Osteoblast (primary cell): ENCODE results near the gene ASTN2. TPM values are rescaled to one million over a fixed set of nuclear protein-coding genes. Genes with fewer than 3 reads are reported as not detected.

ENCODE experiments used
- DNase-seq: peaks from one replicate; pipeline ENCODE4 v3.0.0; 2011; ENCODE audit warnings: low spot score, mixed read lengths; ENCODE audit not compliant: insufficient read length; ENCODE audit errors: missing footprints
- H2AFZ ChIP-seq: 2 replicates; pipeline ENCODE4 v1.6.0; 2011; ENCODE audit warnings: mild to moderate bottlenecking, low read length
- H3K27ac ChIP-seq: 2 replicates; pipeline ENCODE4 v1.5.1; 2011; ENCODE audit warnings: mild to moderate bottlenecking, low read depth, low read length, moderate library complexity
- H3K27me3 ChIP-seq: 2 replicates; pipeline ENCODE4 v1.6.0; 2012; ENCODE audit warnings: mild to moderate bottlenecking, control low read depth, inconsistent platforms, low read length, moderate library complexity; ENCODE audit not compliant: insufficient read depth
- H3K36me3 ChIP-seq: 2 replicates; pipeline ENCODE4 v1.5.1; 2011; ENCODE audit warnings: mild to moderate bottlenecking, low read length, control low read depth, moderate library complexity; ENCODE audit not compliant: insufficient read depth
- H3K4me1 ChIP-seq: 2 replicates; pipeline ENCODE4 v1.5.1; 2011; ENCODE audit warnings: mild to moderate bottlenecking, low read length, control low read depth, moderate library complexity; ENCODE audit not compliant: insufficient read depth
- H3K4me2 ChIP-seq: 2 replicates; pipeline ENCODE4 v1.6.0; 2011; ENCODE audit warnings: mild to moderate bottlenecking, low read length; ENCODE audit not compliant: insufficient read depth
- H3K4me3 ChIP-seq: fragments of 200-600 bp; sonication (generic); 3 replicates; pipeline ENCODE4 v1.5.1; 2012; ENCODE audit warnings: mild to moderate bottlenecking, low read length, inconsistent platforms; ENCODE audit not compliant: insufficient read depth
- H3K79me2 ChIP-seq: 2 replicates; pipeline ENCODE4 v1.6.0; 2012; ENCODE audit warnings: mild to moderate bottlenecking, low read length, control low read depth, inconsistent platforms; ENCODE audit not compliant: insufficient read depth
- H3K9me3 ChIP-seq: 2 replicates; pipeline ENCODE4 v1.5.1; 2011; ENCODE audit warnings: low read depth, low read length, control low read depth
- H4K20me1 ChIP-seq: 2 replicates; pipeline ENCODE4 v1.6.0; 2012; ENCODE audit warnings: mild to moderate bottlenecking, low read length, control low read depth; ENCODE audit not compliant: insufficient read depth
- total RNA-seq: library from RNA; depleted of rRNA; stranded (reverse); fragments of >200 nt; gene quantifications from 2 replicates; pipeline ENCODE4 v1.2.3, GENCODE V29; 2012
- TF ChIP-seq, protein P1 (sequence below): IDR thresholded peaks from 2 replicates; pipeline ENCODE4 v1.5.1; 2011; ENCODE audit warnings: mild to moderate bottlenecking, low read depth, low read length, moderate library complexity; ENCODE audit errors: extremely low read depth

The ASTN2 gene
- total RNA-seq, 1 donor = 4.7 TPM

DNA sequence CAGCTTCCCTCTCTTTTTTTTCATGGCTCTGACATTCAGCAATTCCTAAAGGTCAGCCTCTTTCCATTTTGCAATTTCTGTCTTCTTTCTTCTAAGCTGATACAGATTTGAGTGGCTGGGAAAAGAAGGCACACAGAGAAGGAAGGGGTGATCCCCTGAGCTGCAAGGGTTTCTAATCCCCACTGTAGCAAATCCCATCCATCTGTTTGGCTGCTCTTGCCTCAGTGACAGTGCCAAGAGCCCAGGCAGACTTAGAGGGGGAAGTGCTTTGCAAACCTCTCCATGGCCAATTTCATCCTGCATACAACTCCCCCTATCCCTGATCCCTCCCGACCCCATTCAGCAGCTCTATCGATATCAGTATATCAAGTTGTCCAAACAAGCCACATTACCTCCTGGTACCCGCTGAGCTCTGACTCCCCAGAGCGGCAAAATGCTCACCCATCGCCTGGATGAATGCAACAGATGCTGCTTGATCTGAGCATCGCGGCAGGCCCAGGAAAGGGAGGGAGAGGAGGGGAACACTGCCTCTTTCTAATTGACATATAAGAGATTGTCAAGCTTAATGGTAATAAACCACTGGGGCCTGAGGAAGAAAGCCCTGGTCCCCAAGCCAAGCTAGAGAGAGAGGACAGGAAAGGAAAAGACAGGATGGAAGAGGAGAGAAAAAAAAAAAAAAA lies 268.9 kb downstream of the ASTN2 start:
- H3K27ac ChIP-seq = no peak overlapping the region
- H3K4me3 ChIP-seq = no peak overlapping the region
- no peak for DNase-seq
- no peak overlapping the region for H2AFZ ChIP-seq
- no peaks in the 10 kb centered on the region for H3K9me3 ChIP-seq
- TF ChIP-seq, protein P1, sequence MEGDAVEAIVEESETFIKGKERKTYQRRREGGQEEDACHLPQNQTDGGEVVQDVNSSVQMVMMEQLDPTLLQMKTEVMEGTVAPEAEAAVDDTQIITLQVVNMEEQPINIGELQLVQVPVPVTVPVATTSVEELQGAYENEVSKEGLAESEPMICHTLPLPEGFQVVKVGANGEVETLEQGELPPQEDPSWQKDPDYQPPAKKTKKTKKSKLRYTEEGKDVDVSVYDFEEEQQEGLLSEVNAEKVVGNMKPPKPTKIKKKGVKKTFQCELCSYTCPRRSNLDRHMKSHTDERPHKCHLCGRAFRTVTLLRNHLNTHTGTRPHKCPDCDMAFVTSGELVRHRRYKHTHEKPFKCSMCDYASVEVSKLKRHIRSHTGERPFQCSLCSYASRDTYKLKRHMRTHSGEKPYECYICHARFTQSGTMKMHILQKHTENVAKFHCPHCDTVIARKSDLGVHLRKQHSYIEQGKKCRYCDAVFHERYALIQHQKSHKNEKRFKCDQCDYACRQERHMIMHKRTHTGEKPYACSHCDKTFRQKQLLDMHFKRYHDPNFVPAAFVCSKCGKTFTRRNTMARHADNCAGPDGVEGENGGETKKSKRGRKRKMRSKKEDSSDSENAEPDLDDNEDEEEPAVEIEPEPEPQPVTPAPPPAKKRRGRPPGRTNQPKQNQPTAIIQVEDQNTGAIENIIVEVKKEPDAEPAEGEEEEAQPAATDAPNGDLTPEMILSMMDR = no peak
- H3K79me2 ChIP-seq = no peaks in the 10 kb centered on the region
- H3K4me2 ChIP-seq = no peak overlapping the region
- H4K20me1 ChIP-seq = no peaks in the 10 kb centered on the region
- H3K4me1 ChIP-seq = no peaks in the 10 kb centered on the region
- no peaks in the 10 kb centered on the region for H3K36me3 ChIP-seq
- no peaks in the 10 kb centered on the region for H3K27me3 ChIP-seq

DNA sequence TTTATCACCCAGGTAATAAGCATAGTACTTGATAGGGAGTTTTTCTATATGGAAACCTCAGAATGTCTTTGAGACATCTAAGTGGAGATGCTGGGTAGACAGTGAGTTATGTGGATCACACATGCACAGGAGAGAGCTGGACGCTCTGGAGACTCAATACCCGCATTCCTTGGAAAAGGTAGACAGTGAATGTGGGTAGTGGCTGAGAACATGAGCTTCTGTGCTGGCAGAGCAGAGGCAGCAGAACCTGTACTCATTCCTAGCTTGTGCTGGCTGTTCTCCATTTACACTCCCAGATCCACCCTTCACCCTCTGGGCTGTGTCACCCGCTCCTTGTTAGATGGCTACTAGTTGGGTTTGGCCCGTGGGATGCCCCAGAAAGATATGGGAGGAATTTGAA lies 269.8 kb downstream of the ASTN2 start:
- no peak for DNase-seq
- Histone ChIP-seq H3K4me1 (no peaks in the 10 kb centered on the region), H3K27me3 (no peaks in the 10 kb centered on the region), H3K36me3 (no peaks in the 10 kb centered on the region), H3K27ac (no peak overlapping the region), H3K79me2 (no peaks in the 10 kb centered on the region), H3K4me3 (no peak overlapping the region), H2AFZ (no peak overlapping the region), H4K20me1 (no peaks in the 10 kb centered on the region), H3K9me3 (no peaks in the 10 kb centered on the region), H3K4me2 (no peak overlapping the region)
- TF ChIP-seq, protein P1 = no peak

DNA sequence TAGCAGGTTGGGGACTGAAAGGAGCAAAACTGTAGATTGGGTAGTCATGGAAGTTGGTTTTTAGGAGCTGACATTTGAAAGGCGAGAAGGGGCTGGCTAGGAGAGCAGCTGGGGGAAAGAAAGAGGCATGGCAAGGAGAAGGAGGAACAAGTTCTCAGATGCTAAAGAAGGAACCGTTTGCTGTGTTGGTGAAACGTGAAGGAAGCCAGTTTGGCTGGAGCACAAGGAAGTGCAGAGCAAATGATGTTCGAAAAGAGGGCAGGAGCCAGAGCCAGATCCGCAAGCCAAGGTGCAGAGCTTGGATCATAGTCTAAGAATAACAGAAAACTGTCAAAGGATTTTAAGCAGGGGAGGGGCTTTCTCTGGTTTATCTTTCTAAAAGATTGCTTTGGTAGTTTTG lies 276.6 kb downstream of the ASTN2 start:
- no peak for DNase-seq
- no peak overlapping the region for H3K27ac ChIP-seq
- no peak overlapping the region for H3K4me2 ChIP-seq
- H3K36me3 ChIP-seq = no peaks in the 10 kb centered on the region
- no peaks in the 10 kb centered on the region for H3K79me2 ChIP-seq
- no peaks in the 10 kb centered on the region for H4K20me1 ChIP-seq
- H2AFZ ChIP-seq = no peak overlapping the region
- no peaks in the 10 kb centered on the region for H3K9me3 ChIP-seq
- H3K27me3 ChIP-seq = no peaks in the 10 kb centered on the region
- no peak overlapping the region for H3K4me3 ChIP-seq
- TF ChIP-seq, protein P1 = no peak
- no peaks in the 10 kb centered on the region for H3K4me1 ChIP-seq

DNA sequence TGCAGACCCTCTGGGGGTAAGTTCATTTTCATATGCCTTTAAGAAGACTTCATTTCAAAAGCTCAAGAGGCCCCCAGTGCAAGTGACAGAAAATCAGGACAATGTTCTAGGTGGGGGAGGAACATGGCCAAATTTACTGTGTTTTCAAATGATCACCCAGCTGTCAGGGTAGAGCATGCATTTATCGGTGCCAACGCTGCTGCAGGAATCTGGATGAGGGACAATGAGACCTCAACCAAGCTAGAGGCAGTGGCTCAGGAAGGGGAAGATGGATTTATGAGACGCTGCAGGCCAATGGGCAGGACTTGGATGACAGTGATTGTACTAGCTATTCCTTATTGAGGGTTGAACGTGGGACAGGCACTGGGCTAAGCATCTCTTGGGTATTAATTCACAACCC lies 278.4 kb downstream of the ASTN2 start:
- H3K27me3 ChIP-seq = no peaks in the 10 kb centered on the region
- no peak overlapping the region for H3K27ac ChIP-seq
- DNase-seq = no peak
- no peaks in the 10 kb centered on the region for H3K79me2 ChIP-seq
- H3K9me3 ChIP-seq = no peaks in the 10 kb centered on the region
- H3K4me2 ChIP-seq = no peak overlapping the region
- no peaks in the 10 kb centered on the region for H3K36me3 ChIP-seq
- no peaks in the 10 kb centered on the region for H4K20me1 ChIP-seq
- H2AFZ ChIP-seq = no peak overlapping the region
- H3K4me1 ChIP-seq = no peaks in the 10 kb centered on the region
- TF ChIP-seq, protein P1 = no peak
- no peak overlapping the region for H3K4me3 ChIP-seq
